Activated T-cell treated with anti-CD3 and anti-CD28 coated beads, Interleukin-2, amount 50 U/mL, for 4 hours (primary cell): ENCODE results near the gene RPS6KA3. TPM values are rescaled to one million over a fixed set of nuclear protein-coding genes. Genes with fewer than 3 reads are reported as not detected.

ENCODE experiments used
- ATAC-seq, 2 donors: fragments of 200-7000 bp; cut with Tn5 transposase; one replicate each; pipeline ENCODE4 v1.10.0; 2021
- DNase-seq: peaks from one replicate; pipeline ENCODE4 v3.0.0-alpha.2; 2020
- H3K27me3 Mint-ChIP-seq: one replicate; pipeline ENCODE4 v1.8.0; 2021; ENCODE audit warnings: low read depth, mixed read lengths
- H3K36me3 Mint-ChIP-seq: one replicate; pipeline ENCODE4 v1.8.0; 2022; ENCODE audit warnings: mixed read lengths; ENCODE audit not compliant: insufficient read depth
- H3K4me1 Mint-ChIP-seq: one replicate; pipeline ENCODE4 v1.8.0; 2021; ENCODE audit warnings: low read depth, mixed read lengths
- H3K4me3 Mint-ChIP-seq: one replicate; pipeline ENCODE4 v1.8.0; 2021; ENCODE audit warnings: mild to moderate bottlenecking, moderate library complexity, mixed read lengths
- H3K9me3 Mint-ChIP-seq: one replicate; pipeline ENCODE4 v1.8.0; 2021; ENCODE audit warnings: mixed read lengths
- total RNA-seq, 3 donors: library from RNA; stranded (reverse); gene quantifications; one replicate each; pipeline ENCODE4 v1.2.1, GENCODE V29; 2021

The RPS6KA3 gene
- total RNA-seq, result 10 to 100 TPM; 51.7 to 56.9 (median 54.2) TPM

- DNase-seq, result peak; percentile 87
- H3K4me3 Mint-ChIP-seq, result peak within 1 kb of the TSS; percentile 94
- peaks cover 1% of the 10 kb centered on the region for H3K36me3 Mint-ChIP-seq
- H3K27me3 Mint-ChIP-seq, result no peaks in the 10 kb centered on the region
- ATAC-seq, result peak; percentile 86 to 88
- H3K4me1 Mint-ChIP-seq, result peaks cover 12% of the 10 kb centered on the region
- H3K9me3 Mint-ChIP-seq, result no peaks in the 10 kb centered on the region
Measured at GRCh38 chrX:20266810-20267606, at the start of gene RPS6KA3. Gene RPS6KA3 (minus strand): TSS chrX:20266909. CDS start chrX:20266632, 277 bp downstream.

GRCh38 chrX:20315140-20315539, 48.4 kb upstream of the RPS6KA3 start:
- Mint-ChIP-seq H3K27me3 (no peaks in the 10 kb centered on the region), H3K4me3 (no peak overlapping the region), H3K9me3 (no peaks in the 10 kb centered on the region), H3K4me1 (peaks cover 7% of the 10 kb centered on the region), H3K36me3 (no peaks in the 10 kb centered on the region)
- DNase-seq (no peak), ATAC-seq (no peak)

- Mint-ChIP-seq H3K4me3 (no peak overlapping the region), H3K36me3 (no peaks in the 10 kb centered on the region), H3K27me3 (no peaks in the 10 kb centered on the region), H3K9me3 (no peaks in the 10 kb centered on the region), H3K4me1 (peaks cover 6% of the 10 kb centered on the region)
- ATAC-seq, result no peak
- no peak for DNase-seq
Measured at GRCh38 chrX:20313899-20314298, 47.2 kb upstream of the RPS6KA3 start.

GRCh38 chrX:20312018-20312417, 45.3 kb upstream of the RPS6KA3 start:
- ATAC-seq (no peak), DNase-seq (no peak)
- no peak overlapping the region for H3K4me3 Mint-ChIP-seq
- no peaks in the 10 kb centered on the region for H3K9me3 Mint-ChIP-seq
- no peaks in the 10 kb centered on the region for H3K36me3 Mint-ChIP-seq
- no peaks in the 10 kb centered on the region for H3K27me3 Mint-ChIP-seq
- peaks cover 6% of the 10 kb centered on the region for H3K4me1 Mint-ChIP-seq

- no peak overlapping the region for H3K4me3 Mint-ChIP-seq
- no peaks in the 10 kb centered on the region for H3K36me3 Mint-ChIP-seq
- ATAC-seq (no peak), DNase-seq (no peak)
- no peaks in the 10 kb centered on the region for H3K9me3 Mint-ChIP-seq
- peaks cover 6% of the 10 kb centered on the region for H3K4me1 Mint-ChIP-seq
- no peaks in the 10 kb centered on the region for H3K27me3 Mint-ChIP-seq
Measured at GRCh38 chrX:20311505-20311904, 44.8 kb upstream of the RPS6KA3 start.

- H3K9me3 Mint-ChIP-seq, result no peaks in the 10 kb centered on the region
- ATAC-seq, result no peak
- H3K4me3 Mint-ChIP-seq, result no peak overlapping the region
Measured at GRCh38 chrX:20309806-20310205, 43.1 kb upstream of the RPS6KA3 start.

GRCh38 chrX:20306668-20307067, 40.0 kb upstream of the RPS6KA3 start:
- Mint-ChIP-seq H3K9me3 (no peaks in the 10 kb centered on the region), H3K4me1 (no peaks in the 10 kb centered on the region), H3K36me3 (no peaks in the 10 kb centered on the region), H3K4me3 (no peak overlapping the region), H3K27me3 (no peaks in the 10 kb centered on the region)
- DNase-seq (no peak), ATAC-seq (no peak)

More at GRCh38 chrX:20309806-20310205, 43.1 kb upstream of the RPS6KA3 start:
- Mint-ChIP-seq H3K4me1 (peaks cover 2% of the 10 kb centered on the region), H3K27me3 (no peaks in the 10 kb centered on the region), H3K36me3 (no peaks in the 10 kb centered on the region)
- no peak for DNase-seq

- Mint-ChIP-seq H3K4me3 (no peak overlapping the region), H3K9me3 (no peaks in the 10 kb centered on the region), H3K4me1 (peaks cover 4% of the 10 kb centered on the region), H3K36me3 (no peaks in the 10 kb centered on the region), H3K27me3 (no peaks in the 10 kb centered on the region)
- ATAC-seq (no peak), DNase-seq (no peak)
Measured at GRCh38 chrX:20300822-20301221, 34.1 kb upstream of the RPS6KA3 start.

- no peak overlapping the region for H3K4me3 Mint-ChIP-seq
- no peak for ATAC-seq
Measured at GRCh38 chrX:20294957-20295356, 28.2 kb upstream of the RPS6KA3 start.

GRCh38 chrX:20294284-20294683, 27.6 kb upstream of the RPS6KA3 start:
- no peaks in the 10 kb centered on the region for H3K36me3 Mint-ChIP-seq
- H3K9me3 Mint-ChIP-seq, result no peaks in the 10 kb centered on the region
- no peaks in the 10 kb centered on the region for H3K27me3 Mint-ChIP-seq
- no peak overlapping the region for H3K4me3 Mint-ChIP-seq
- ATAC-seq, result no peak
- no peak for DNase-seq
- H3K4me1 Mint-ChIP-seq, result peaks cover 4% of the 10 kb centered on the region

More at GRCh38 chrX:20294957-20295356, 28.2 kb upstream of the RPS6KA3 start:
- Mint-ChIP-seq H3K27me3 (no peaks in the 10 kb centered on the region), H3K36me3 (no peaks in the 10 kb centered on the region), H3K4me1 (peaks cover 4% of the 10 kb centered on the region), H3K9me3 (no peaks in the 10 kb centered on the region)
- no peak for DNase-seq

GRCh38 chrX:20285511-20285910, 18.8 kb upstream of the RPS6KA3 start:
- ATAC-seq (no peak), DNase-seq (no peak)
- no peaks in the 10 kb centered on the region for H3K27me3 Mint-ChIP-seq
- no peak overlapping the region for H3K4me3 Mint-ChIP-seq
- peaks cover 8% of the 10 kb centered on the region for H3K9me3 Mint-ChIP-seq
- no peaks in the 10 kb centered on the region for H3K36me3 Mint-ChIP-seq
- H3K4me1 Mint-ChIP-seq, result no peaks in the 10 kb centered on the region

GRCh38 chrX:20284992-20285391, 18.3 kb upstream of the RPS6KA3 start:
- no peaks in the 10 kb centered on the region for H3K4me1 Mint-ChIP-seq
- no peak overlapping the region for H3K4me3 Mint-ChIP-seq
- ATAC-seq, result no peak
- no peaks in the 10 kb centered on the region for H3K27me3 Mint-ChIP-seq
- H3K36me3 Mint-ChIP-seq, result no peaks in the 10 kb centered on the region
- peaks cover 8% of the 10 kb centered on the region for H3K9me3 Mint-ChIP-seq
- no peak for DNase-seq

GRCh38 chrX:20284444-20284843, 17.7 kb upstream of the RPS6KA3 start:
- Mint-ChIP-seq H3K27me3 (no peaks in the 10 kb centered on the region), H3K36me3 (no peaks in the 10 kb centered on the region), H3K4me3 (no peak overlapping the region), H3K4me1 (no peaks in the 10 kb centered on the region), H3K9me3 (peaks cover 8% of the 10 kb centered on the region)
- no peak for ATAC-seq
- DNase-seq, result no peak

GRCh38 chrX:20280938-20281337, 14.2 kb upstream of the RPS6KA3 start:
- H3K4me3 Mint-ChIP-seq, result no peak overlapping the region
- H3K9me3 Mint-ChIP-seq, result no peaks in the 10 kb centered on the region
- H3K27me3 Mint-ChIP-seq, result no peaks in the 10 kb centered on the region
- no peaks in the 10 kb centered on the region for H3K4me1 Mint-ChIP-seq
- DNase-seq (no peak), ATAC-seq (no peak)
- no peaks in the 10 kb centered on the region for H3K36me3 Mint-ChIP-seq

- no peaks in the 10 kb centered on the region for H3K36me3 Mint-ChIP-seq
- H3K27me3 Mint-ChIP-seq, result no peaks in the 10 kb centered on the region
- ATAC-seq, result no peak
- H3K4me1 Mint-ChIP-seq, result no peaks in the 10 kb centered on the region
- no peak overlapping the region for H3K4me3 Mint-ChIP-seq
- no peak for DNase-seq
- H3K9me3 Mint-ChIP-seq, result no peaks in the 10 kb centered on the region
Measured at GRCh38 chrX:20274121-20274520, 7.4 kb upstream of the RPS6KA3 start.
